Left lobe of liver (tissue), 2 donors: ENCODE data around the gene PDE8A. TPM values are rescaled to one million over a fixed set of nuclear protein-coding genes. Genes with fewer than 3 reads are reported as not detected.
A peak's percentile ranks its signal among the peaks of the same experiment; 100 is the strongest.

Experiments
- ATAC-seq: fragments of 200-7000 bp; cut with Tn5 transposase; one replicate; pipeline ENCODE4 v1.9.1; 2020; ENCODE audit warnings: mild to moderate bottlenecking, moderate library complexity
- DNase-seq: peaks from one replicate; pipeline ENCODE4 v3.0.0-alpha.2; 2020; ENCODE audit warnings: low spot score
- total RNA-seq: library from RNA; stranded (reverse); gene quantifications from one replicate; pipeline ENCODE4 v1.2.1, GENCODE V29; 2021
- donor health status: DM: no; HTN: no; CAD: no; lungs with moderate emphysema.
- donor health status: DM: no; HTN: yes; CAD: no.

The PDE8A gene
- total RNA-seq, 1 donor from 2014 or later = 33.1 TPM

DNA sequence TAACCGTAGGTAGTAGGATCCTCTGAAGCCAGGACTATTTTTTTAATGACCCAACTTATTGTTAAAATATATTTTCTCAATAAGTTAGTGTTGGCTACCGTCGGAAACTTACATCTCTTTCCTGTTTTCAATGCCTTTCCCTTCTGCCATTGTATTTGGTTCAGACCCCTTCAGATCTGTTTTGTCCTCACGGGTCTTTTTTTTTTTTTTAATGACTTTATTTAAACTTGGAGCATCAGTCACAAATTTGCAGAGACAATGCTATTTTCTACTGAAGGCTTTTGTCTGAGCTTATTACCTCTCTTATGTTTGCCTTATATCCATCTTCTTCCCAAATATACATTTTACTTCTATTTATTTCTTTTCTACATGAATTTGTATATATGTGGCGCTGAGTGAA, 47.6 kb downstream of the PDE8A start:
- ATAC-seq = no peak
- no peak for DNase-seq

DNA sequence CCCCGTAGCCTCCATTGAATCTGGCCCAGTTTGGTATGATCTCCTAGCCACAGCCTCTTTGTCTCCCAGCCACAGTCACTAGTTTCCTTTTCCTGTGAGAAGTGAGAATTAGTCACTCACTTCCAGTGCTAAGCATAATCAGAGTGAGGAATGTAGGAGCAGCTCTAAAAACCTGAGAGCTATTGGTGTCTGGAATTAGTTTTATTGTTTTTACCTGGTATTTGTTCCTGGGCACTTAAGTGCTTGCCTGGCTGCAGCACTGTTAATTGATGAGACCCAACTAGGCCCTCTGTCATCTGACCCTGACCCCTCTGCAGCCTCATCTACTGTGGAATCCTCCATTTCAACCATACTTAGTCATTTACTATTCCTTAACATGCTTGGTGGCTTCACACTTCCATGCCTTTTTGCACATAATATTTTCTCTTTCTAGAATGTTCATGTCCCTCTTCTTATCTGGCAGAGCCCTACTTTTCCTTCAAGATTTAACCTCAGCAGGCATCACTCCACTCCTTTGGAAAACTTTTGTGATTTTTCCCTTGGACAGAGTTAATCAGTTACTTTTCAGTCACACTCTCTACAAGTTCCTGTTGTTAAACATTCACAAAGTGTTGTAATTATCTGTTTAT, 48.8 kb downstream of the PDE8A start:
- DNase-seq (no peak), ATAC-seq (peak; percentile 58)

DNA sequence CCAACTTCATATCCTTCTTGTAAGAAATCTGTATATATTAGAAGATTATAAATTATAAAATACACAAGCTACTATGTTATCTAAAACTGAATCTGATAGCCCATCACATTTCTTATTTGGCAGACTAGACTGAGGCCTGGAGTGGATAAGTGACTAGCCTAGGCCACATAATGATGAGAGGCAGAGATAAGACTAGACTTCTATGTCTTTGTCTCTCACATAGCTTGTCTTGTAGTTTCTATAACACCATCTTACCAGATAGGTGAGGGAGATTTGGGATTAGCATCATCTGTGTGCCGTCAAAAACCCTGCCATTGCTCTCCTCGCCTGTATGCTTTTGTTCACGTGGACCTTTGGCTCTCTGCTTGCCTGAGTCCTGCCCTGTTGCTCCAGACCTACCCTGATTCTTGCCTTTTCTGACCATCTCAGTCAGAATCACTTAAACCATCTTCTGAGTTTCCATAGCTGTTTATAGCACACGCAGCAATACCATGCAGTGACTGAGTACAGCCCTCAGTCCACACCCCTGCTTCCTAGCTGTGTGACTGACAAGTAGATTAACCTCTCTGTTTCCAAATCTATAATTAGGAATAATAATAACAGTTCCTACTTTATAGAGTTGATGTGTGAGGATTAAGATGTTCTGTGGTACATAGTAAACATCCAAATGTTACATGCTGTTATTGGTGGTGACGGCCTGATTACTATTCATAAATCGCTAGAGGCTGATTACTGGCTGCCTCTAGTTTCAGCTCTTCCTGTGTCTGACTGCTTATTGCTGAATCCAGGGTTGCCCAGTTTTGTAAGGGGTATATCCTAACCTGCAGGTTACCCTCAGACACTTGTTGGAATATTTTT, 49.7 kb downstream of the PDE8A start:
- peak; percentile 64 for DNase-seq
- peak; percentile 70 for ATAC-seq

DNA sequence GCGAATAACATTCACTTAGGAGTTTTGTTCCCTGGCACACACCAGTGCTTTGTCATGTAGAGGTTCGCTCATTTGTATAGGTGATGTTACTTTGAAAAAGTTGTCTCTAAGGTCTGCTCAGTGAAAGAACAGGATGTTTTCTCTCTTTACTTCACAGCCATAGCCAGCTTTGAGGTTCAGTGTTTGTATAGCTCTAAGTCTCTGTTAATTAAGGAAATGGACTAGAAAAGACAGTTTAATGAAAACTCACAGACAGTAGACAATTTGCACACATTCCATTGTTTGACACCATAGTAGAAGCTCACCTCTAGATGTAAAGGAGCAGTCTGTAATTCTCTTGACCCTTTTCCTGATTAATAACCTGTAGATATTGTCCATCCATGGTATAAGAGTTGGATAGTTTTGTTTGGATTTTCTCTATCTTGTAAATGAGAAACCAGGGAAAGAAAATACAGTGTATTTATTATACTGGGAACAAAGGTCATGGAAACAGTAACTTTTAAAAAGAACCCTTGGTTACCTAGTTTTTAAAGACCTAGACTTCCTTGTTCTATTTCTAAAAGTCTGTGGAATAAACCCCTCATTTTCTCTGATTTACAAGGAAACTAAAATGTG, 50.4 kb downstream of the PDE8A start:
- peak; percentile 7 for ATAC-seq
- DNase-seq = no peak

DNA sequence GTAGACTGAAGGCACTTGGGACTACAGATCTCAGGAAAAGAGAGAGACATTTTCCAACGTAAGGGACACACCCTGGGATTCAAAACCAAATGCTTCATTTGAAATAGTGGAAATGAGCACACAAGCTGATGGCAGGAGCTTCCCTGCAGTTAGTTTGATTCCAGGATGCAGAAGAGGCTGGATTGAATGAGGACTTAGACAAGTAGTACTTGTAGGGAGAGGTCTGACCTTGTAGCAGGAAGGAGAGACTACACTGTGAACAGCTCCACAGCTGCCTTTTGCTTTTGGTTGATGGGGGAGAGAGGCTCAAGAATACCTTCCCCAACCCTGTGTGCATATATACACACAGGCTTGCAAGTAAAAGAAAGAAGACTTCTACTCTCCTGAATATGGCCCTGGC, 51.5 kb downstream of the PDE8A start:
- ATAC-seq = no peak
- DNase-seq = no peak

DNA sequence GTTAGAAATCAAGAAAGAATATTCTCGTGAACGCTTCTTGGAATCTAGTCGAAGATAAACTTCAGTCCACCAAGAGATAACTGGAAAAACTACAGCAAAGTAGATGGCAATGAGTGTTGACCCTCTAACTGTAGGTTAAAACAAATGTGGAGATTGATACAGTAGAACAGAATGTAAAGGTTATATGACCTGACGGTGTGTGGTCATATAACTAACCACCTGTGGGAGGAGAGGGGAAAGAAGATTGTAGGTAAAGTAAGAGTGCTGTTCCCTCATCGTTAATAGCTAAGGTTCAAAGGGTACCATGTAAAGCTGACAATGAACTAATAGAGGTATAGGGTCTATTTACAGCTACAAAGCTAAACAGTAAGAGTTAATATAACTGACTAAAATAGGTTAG, 52.6 kb downstream of the PDE8A start:
- DNase-seq = no peak
- ATAC-seq = no peak

DNA sequence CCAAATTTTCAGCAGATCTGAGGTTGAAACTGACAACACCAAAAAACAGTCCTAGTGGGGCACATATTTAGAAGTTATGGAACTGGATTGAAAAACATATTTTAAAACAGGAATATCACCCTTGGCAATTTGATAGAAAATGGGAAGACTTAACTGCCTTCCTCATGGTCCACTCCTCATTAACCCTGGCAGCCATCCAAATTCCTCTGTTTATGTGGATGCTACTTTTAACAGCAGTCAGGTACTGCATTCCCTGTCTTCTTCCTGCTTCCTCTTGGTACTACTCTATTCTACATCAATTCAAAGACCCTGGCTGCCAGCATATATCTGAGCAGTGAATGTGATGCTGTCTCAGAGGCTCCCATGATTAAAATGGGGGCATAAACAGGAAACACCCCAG, 54.3 kb downstream of the PDE8A start:
- ATAC-seq = no peak
- DNase-seq = no peak

DNA sequence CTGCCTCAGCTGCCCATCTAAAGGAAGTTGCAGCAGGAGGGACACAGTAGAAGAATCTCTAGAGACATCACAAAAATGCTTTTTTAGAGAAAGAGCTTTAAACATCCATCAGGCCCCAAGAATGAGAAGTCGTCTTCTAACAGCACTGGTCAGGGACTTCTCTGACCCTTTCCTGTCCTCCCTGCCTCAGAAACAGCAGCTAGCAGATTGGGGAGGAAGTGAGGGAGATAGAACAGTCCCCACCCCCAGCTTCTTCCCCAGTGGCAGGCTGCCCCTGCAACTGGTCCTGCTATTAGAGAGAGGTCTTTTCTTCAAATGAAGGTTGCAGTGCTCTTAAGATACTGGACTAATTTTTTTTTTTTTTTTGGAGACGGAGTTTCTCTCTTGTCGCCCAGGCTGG, 55.1 kb downstream of the PDE8A start:
- ATAC-seq = peak; percentile 58

DNA sequence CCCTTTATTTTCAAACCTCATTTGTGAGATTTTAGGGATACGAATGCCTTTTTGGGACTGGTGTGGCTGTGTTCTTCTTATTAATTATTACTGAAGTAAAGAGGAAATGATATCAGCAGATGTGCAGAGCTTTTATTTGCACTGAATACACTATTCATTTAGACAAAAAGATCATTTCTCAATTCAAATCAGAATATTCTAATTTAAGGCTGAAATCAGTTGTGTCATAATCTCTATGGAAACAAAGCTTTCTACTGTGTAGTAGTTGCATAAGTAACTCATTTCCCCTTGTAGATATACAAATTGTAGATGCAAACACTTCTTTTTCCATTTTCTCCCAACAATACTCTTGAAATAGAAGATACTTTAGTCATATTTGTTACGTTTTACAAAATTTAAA, 56.0 kb downstream of the PDE8A start:
- no peak for ATAC-seq
- no peak for DNase-seq

More for the DNA sequence above, 55.1 kb downstream of the PDE8A start:
- no peak for DNase-seq

DNA sequence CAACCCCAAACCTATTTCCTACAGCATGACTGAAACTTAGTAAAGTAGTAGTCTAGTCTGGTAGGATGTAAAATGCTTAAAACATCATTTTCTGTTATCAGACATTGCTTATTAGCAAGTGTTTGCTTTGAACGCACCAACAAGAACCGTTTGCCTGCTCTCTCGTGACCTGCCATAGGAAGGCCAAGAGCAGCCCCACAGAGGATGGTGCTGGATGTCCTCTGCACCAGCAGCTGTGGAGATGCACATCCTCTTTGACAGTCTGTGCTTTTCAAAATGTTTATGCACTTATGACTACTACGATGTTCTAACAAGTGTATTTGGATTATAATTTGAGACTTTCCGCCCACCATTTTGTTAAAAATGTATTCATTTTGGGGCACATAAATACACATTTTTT, 59.6 kb downstream of the PDE8A start:
- ATAC-seq (no peak), DNase-seq (no peak)

DNA sequence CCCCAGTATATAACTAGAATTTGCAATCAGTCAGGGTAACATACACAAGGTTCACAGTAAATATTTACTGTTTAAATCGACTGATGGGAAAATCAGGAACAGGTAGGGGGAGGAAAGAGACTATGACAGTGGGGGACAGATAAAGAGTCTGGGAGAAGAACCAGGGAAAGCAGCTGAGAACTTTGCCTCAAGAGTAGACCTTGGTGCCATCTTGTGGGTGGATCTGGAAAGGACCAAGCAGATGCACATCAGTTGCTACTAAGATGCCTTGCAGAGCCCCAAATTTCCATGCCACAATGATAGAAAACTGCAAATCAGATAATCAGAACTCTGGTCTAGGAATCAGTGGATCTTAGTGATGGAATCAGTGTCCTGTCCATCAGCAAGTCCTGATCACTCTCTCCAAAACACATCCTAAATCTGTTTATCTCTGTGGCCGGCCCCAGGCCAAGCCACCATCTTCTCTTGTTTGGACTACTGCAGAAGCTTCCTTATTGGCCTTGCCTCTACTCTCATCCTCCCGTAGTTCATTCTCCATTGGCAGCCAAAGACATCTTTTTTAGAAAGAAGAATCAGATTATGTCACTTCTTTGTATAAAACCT, 62.7 kb downstream of the PDE8A start:
- peak; percentile 60 for DNase-seq
- ATAC-seq = peak; percentile 95

DNA sequence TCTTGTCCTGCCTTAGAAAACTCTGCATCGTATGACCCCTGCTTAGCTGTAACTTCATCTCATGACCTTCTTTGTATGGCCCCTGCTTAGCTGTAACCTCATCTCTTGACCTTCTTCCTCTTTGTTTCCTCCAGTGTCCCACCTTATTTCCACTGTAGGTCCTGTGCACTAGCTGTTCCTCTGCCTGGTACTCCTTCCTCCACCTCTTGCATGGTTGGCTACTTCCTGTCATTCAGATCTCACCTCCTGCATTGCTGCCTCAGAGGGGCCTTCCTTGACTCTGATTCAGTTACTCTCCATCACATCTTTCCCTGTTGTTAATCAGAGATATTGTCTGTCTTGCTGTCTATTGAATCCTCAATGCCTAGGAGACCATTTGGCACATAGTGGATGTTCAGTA, 63.2 kb downstream of the PDE8A start:
- DNase-seq = no peak

DNA sequence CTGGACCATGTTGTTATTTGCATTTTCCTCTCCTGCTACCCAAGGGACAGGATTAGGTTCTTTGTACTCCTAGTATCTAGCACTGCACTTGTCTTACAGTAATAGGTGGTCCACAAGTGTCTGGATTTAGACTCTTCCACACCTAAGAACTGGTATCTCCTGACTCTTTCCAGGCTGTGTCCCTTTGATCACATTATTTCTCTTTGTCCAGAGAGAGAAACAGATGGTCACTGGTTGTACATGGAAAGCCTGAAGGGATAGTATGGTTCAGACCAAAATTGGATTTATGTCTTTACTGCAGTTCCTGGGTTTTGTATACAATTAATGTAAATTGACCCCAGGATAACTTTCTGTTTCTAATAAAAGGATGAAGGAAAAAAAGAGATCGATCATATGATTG, 64.0 kb downstream of the PDE8A start:
- no peak for ATAC-seq
- no peak for DNase-seq

More for the DNA sequence above, 63.2 kb downstream of the PDE8A start:
- no peak for ATAC-seq

DNA sequence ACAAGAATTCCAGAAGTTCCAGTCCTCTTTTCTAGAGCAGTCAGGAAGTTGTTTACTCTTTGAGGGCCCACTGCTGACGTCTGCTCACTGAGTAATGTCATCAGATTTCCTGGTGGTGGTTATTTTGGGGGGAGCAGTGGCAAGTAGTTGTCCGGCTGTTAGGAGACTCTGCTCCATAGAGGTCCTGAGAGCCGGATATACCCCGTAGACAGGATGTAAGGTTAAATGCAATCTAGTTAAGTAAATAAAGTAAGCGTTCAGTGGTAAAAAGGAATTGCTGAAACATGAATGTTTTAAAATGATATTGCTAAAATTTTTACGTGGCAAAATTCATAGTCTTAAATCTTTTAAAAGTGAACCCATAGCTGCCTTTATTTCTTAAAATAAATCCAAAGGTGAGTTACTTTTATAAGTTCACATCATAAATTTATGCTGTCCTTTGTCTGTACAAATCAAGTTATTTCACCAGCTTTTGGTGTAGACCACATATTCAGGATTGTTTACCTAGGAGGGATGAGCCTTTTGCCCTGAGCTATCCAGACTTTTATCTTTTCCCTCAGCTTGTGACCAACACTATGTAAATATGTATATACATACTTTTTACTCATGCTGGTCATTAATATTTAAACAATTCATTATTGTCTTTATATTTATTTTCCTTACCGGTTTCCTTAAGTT, 65.8 kb downstream of the PDE8A start:
- no peak for DNase-seq
- peak; percentile 62 for ATAC-seq

DNA sequence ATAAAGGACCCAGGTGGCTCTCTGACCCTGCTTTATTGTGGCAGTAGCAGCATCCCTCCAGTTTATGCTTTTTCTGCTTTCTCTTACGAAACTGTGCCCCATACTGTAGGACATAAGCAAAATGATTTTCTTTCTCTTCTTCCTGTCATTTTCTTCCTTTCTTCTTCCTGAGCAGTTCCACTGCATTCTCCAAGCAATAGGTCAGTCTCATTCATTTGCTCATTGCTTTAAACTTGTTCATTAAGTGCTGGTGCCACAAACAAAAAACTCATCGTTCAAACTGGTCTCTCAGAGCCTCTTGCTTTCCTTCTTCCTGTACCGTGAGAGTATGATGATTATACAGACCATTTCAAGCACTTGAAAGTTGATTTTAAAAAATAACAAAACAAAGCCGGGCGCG, 66.8 kb downstream of the PDE8A start:
- DNase-seq = no peak
- no peak for ATAC-seq

DNA sequence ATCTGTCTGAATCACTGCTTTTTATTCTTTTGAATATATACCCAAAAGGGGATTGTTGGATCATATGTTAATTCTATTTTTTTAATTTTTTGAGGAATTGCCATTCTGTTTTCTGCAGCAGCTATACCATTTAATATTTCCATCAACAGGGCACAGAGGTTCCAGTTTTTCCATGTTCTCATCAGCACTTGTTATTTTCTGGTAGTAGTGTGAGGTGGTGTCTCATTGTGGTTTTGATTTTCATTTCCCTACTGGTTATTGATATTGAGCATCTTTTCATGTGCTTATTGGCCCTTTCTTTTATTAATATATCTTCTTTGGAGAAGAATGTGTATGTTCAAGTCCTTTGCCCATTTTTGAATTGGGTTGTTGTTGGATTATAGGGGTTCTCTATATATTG, 68.1 kb downstream of the PDE8A start:
- DNase-seq (no peak), ATAC-seq (no peak)

DNA sequence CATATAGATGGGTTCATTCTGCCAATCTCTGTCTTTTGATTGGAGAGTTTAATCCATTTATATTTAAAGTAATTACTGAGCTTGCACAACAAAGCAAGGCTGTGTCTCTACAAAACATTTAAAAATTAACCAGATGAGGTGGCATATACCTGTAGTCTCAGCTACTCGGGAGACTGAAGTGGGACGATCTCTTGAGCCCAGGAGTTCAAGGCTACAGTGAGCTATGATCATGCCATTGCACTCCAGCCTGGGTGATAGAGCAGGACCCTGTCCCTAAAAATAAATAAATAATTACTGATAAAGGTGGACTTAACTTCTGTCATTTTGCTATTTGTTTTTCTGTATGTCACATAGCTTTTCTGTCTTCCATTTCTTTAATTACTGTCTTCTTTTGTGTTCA, 78.1 kb downstream of the PDE8A start:
- no peak for DNase-seq
- no peak for ATAC-seq

DNA sequence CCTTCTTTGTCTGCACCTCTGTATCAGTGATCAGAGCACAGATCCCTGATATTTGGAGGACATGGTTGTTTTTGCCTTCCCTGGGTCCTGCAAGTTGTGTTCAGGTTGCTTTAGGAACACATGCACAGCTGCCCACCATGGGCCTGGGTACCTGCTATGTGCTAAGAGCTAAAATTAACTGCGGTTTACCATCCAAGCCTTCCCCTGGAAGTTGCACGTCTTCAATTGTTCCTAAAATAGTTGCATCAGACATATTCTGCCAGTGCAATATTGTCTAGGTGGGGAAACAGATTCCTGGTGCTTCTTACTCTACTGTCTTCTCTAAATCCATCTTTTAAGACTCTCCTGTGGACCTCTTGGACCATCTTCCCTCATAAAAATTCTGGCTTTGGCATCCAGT, 80.9 kb downstream of the PDE8A start:
- DNase-seq (no peak), ATAC-seq (no peak)

DNA sequence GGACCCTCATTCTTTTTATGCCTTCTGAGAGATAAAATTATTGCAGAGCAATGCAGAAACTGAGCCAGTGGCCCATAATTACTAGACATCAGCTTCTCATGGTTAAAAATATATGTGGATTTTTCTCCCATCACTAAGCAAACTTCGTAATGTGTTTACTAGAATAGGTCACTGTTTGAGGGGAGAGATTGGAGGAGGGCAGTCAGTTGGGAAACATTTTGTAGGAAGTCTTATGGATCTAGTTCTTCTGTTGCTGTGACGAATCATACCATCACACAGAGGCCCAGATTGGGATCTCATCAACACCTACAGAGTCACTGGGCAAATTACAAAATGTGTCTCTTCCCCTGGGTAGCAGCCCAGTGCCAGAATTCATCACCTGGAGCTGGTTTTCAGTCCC, 81.4 kb downstream of the PDE8A start:
- peak; percentile 15 for ATAC-seq
- DNase-seq = no peak

DNA sequence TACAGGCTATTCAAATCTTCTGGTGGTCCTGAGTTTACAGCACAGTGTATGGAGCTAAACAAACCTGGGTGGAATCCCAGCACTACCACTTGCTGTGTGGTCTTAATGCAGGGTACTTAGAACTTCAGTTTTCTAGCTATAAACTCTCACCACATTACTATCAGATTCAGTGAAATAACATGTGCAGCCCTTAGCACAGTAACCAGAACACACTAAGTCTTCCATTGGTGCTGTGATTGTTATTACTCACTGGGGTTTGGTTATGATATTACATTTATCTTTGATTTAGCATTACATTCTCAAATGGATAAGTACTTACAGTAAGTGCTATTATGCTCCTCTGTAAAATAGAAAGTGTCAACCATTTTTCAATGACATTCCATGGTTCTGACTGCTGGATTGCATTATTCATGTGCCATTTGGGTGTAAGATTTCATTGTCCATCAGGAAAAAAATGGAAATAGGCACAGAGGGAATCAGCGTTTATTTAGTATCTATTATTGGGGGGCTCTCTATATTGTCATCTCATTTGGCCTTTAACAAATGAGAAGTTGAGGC, 81.9 kb downstream of the PDE8A start:
- DNase-seq (no peak), ATAC-seq (no peak)

DNA sequence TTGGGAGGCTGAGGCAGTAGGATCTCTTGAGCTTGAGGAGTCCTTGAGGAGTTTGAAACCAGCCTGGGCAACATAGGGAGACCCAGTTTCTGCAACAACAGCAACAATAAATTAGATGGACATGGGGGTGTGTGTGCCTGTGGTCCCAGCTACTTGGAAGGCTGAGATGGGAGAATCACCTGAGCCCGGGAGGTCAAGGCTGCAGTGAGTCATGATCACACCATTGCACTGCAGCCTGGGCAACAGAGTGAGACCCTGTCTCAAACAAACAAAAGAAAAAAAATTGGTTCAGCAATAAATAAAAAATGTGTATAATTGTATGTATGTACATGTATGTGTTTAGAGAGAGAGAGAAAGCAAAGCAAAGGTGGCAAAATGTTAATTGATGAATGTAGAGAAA, 83.1 kb downstream of the PDE8A start:
- ATAC-seq (no peak), DNase-seq (no peak)
